ENCODE data around the gene C1orf50. TPM values are rescaled to one million over a fixed set of nuclear protein-coding genes. Genes with fewer than 3 reads are reported as not detected.

Gene C1orf50
- total and polyA plus RNA-seq, 2 donors (not counting 3 experiments of a cell fraction or from before 2014, with no cell fraction given), result 4.8 to 7.4 TPM

DNA sequence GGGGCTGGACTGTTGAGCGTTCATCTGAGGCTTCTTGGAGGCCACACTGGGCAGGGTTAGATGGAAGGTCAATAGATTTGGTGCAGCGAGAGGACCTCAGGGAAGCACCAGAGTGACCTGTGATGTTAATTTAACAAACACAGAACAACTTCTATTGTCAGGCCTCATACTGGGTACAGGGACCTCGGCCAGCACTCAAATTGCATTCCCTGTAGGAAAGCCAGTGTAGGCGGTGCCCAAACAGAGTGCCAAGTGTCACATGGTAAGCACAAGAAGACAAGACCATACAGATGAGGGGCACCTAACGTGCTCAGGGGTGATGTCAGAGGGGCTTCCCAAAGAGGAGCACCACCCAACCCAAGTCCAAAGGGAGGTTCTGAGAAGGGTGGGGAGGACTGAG lies 19.0 kb downstream of the C1orf50 start:
- TF ChIP-seq EZH2 (IDR thresholded peaks at IDR 0.05; ENCODE audit: borderline replicate concordance, low read depth, low read length, severe bottlenecking) (no peak), FOS (IDR thresholded peaks at IDR 0.05; ENCODE audit: borderline replicate concordance, insufficient read depth, low read length) (no peak), POLR2A (IDR thresholded peaks at IDR 0.05; ENCODE audit: low read depth, low read length) (no peak), JUN (IDR thresholded peaks at IDR 0.05; ENCODE audit: borderline replicate concordance, insufficient read depth, insufficient read length, low read depth) (no peak), MYC (IDR thresholded peaks at IDR 0.05; ENCODE audit: low read depth, low read length) (no peak), GATA2 (IDR thresholded peaks at IDR 0.05; ENCODE audit: insufficient read depth, insufficient read length, low read depth, low read length) (no peak), POLR2AphosphoS5 (IDR thresholded peaks at IDR 0.05; ENCODE audit: insufficient read depth, low read depth, low read length) (no peak)
- TF ChIP-seq, protein P1, sequence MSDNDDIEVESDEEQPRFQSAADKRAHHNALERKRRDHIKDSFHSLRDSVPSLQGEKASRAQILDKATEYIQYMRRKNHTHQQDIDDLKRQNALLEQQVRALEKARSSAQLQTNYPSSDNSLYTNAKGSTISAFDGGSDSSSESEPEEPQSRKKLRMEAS (IDR thresholded peaks at IDR 0.05; ENCODE audit: insufficient read depth, insufficient read length), result no peak
- TF ChIP-seq, protein P2, sequence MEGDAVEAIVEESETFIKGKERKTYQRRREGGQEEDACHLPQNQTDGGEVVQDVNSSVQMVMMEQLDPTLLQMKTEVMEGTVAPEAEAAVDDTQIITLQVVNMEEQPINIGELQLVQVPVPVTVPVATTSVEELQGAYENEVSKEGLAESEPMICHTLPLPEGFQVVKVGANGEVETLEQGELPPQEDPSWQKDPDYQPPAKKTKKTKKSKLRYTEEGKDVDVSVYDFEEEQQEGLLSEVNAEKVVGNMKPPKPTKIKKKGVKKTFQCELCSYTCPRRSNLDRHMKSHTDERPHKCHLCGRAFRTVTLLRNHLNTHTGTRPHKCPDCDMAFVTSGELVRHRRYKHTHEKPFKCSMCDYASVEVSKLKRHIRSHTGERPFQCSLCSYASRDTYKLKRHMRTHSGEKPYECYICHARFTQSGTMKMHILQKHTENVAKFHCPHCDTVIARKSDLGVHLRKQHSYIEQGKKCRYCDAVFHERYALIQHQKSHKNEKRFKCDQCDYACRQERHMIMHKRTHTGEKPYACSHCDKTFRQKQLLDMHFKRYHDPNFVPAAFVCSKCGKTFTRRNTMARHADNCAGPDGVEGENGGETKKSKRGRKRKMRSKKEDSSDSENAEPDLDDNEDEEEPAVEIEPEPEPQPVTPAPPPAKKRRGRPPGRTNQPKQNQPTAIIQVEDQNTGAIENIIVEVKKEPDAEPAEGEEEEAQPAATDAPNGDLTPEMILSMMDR (IDR thresholded peaks at IDR 0.05; ENCODE audit: extremely low read depth in 1 of 2, insufficient read depth in 1 of 2, low read depth in 1 of 2, low read length in 2 of 2), result no peak
- dilution Hi-C loops (cut with MboI; ENCODE audit: extremely low pct_ligation_motif_present, low sequenced_read_pairs), result no loop called here
- Histone ChIP-seq H3K9me1 (replicated peaks; ENCODE audit: control insufficient read depth, extremely low read depth, insufficient read depth, low read length) (no peaks in the 10 kb centered on the region), H3K4me1 (ENCODE audit: control insufficient read depth, extremely low read depth, insufficient read depth, low read length) (peaks cover 8% of the 10 kb centered on the region), H3K4me3 (replicated peaks in 1 of 3; ENCODE audit: insufficient read depth in 1 of 3, low read depth in 1 of 3, low read length in 3 of 3) (no peak overlapping the region), H3K9ac (replicated peaks; ENCODE audit: extremely low read depth, insufficient read depth, low read length) (no peak overlapping the region), H2AFZ (ENCODE audit: low read depth, low read length) (no peak overlapping the region), H3K79me2 (ENCODE audit: control insufficient read depth, insufficient read depth, low read length) (no peaks in the 10 kb centered on the region), H3K36me3 (ENCODE audit: control insufficient read depth in 2 of 2, extremely low read depth in 1 of 2, insufficient read depth in 2 of 2, low read length in 2 of 2) (peaks cover 0 to 2% of the 10 kb centered on the region in 2 experiments), H4K20me1 (replicated peaks; ENCODE audit: control insufficient read depth, extremely low read depth, insufficient read depth, low read length) (no peaks in the 10 kb centered on the region), H3K9me3 (replicated peaks; ENCODE audit: control insufficient read depth, insufficient read depth, low read length) (no peaks in the 10 kb centered on the region), H3K4me2 (ENCODE audit: insufficient read depth, low read length) (no peak overlapping the region), H3K27me3 (ENCODE audit: control insufficient read depth in 2 of 2, insufficient read depth in 2 of 2, low read length in 2 of 2) (no peaks in the 10 kb centered on the region), H3K27ac (ENCODE audit: insufficient read depth, low read depth, low read length) (no peak overlapping the region)
- no TSS peak for BruUV-seq (replicated peaks)
- FAIRE-seq, result no peak
- intact Hi-C loops (cut with micrococcal nuclease), result no loop called here
- ChIA-PET POLR2A (no interaction called here), CTCF (interaction anchor here (0.9 to 5.0 kb wide), 2 partner anchors 208 to 287 kb away, joined by 3 to 28 read pairs; no protein-coding TSS in a partner anchor)
- no peak for DNase-seq (ENCODE audit: low read depth, low spot score)

Measured in endothelial cell of umbilical vein (primary cell).